Stimulated activated CD4-positive, alpha-beta T cell treated with anti-CD3 and anti-CD28 coated beads, Interleukin-12 subunit alpha, Interleukin-12 subunit beta, amount 100 ng/mL, for 4 hours (primary cell): ENCODE results near the gene MCUB.

Experiments used
- DNase-seq: peaks from one replicate; pipeline ENCODE4 v3.0.0-alpha.2; 2020

Gene MCUB

GRCh38 chr4:109730619-109731545, 170.8 kb downstream of the MCUB start:
- no peak for DNase-seq

GRCh38 chr4:109733728-109734127, 173.7 kb downstream of the MCUB start:
- DNase-seq, result no peak

GRCh38 chr4:109735566-109736365, 175.7 kb downstream of the MCUB start:
- DNase-seq, result no peak
